OCI-LY7 (cell line): ENCODE results near the gene DENND5B. TPM values are rescaled to one million over a fixed set of nuclear protein-coding genes. Genes with fewer than 3 reads are reported as not detected.

Source experiments
- BruUV-seq: library from RNA; stranded (reverse); fragments of 400-500 nt; replicated peaks from 2 replicates; lab custom pipeline; 2021; lab: Mats Ljungman, UMichigan
- CTCF ChIA-PET: fragments of 300-600 bp; sonication (Branson Sonifier 250); formaldehyde crosslinking; loops from one replicate; lab custom pipeline; 2022; ENCODE audit warnings: antibody characterized with exemption; ENCODE audit not compliant: unreplicated experiment; lab: Charles Lee
- POLR2A ChIA-PET: fragments of 300-600 bp; sonication (Branson Sonifier 250); formaldehyde crosslinking; loops from one replicate; lab custom pipeline; 2022; ENCODE audit warnings: antibody characterized with exemption; lab: Charles Lee
- DNase-seq: peaks from one replicate; pipeline ENCODE4 v3.0.0-alpha.2; 2015; ENCODE audit warnings: low spot score
- H2AFZ ChIP-seq: fragments of 200-600 bp; sonication (generic), shearing (Covaris generic); 2 replicates; pipeline ENCODE4 v1.6.1; 2014; ENCODE audit warnings: mild to moderate bottlenecking, antibody characterized with exemption, low read length, moderate library complexity
- H3K27ac ChIP-seq: fragments of 200-600 bp; sonication (generic); 2 replicates; pipeline ENCODE4 v1.5.1; 2014; ENCODE audit warnings: mixed run types, low read depth, mild to moderate bottlenecking, moderate library complexity, low read length, inconsistent platforms; ENCODE audit not compliant: poor library complexity, severe bottlenecking
- H3K36me3 ChIP-seq: fragments of 200-600 bp; sonication (generic); 2 replicates; pipeline ENCODE4 v1.6.1; 2014; ENCODE audit warnings: mild to moderate bottlenecking, antibody characterized with exemption, low read length, moderate library complexity, mixed read lengths; ENCODE audit not compliant: insufficient read depth
- H3K4me1 ChIP-seq: fragments of 200-600 bp; sonication (generic); 2 replicates; pipeline ENCODE4 v1.5.1; 2014; ENCODE audit warnings: mild to moderate bottlenecking, low read length; ENCODE audit not compliant: insufficient read depth, poor library complexity, severe bottlenecking
- H3K4me2 ChIP-seq: fragments of 200-600 bp; sonication (generic); 2 replicates; pipeline ENCODE4 v1.6.1; 2014; ENCODE audit warnings: mild to moderate bottlenecking, low read length
- H3K4me3 ChIP-seq: fragments of 200-600 bp; sonication (generic); 2 replicates; pipeline ENCODE4 v1.5.1; 2014; ENCODE audit warnings: mild to moderate bottlenecking, low read depth, low read length; ENCODE audit not compliant: poor library complexity, severe bottlenecking
- H3K79me2 ChIP-seq: fragments of 200-600 bp; sonication (generic); 2 replicates; pipeline ENCODE4 v1.6.1; 2016; ENCODE audit warnings: low read depth, mild to moderate bottlenecking, low read length, moderate library complexity, mixed read lengths; ENCODE audit not compliant: insufficient read depth
- H3K9me2 ChIP-seq: fragments of 200-600 bp; sonication (generic); 2 replicates; pipeline ENCODE4 v1.6.1; 2016; ENCODE audit warnings: mild to moderate bottlenecking, low read length, mixed read lengths; ENCODE audit not compliant: insufficient read depth
- H3K9me3 ChIP-seq: fragments of 200-600 bp; sonication (generic); 2 replicates; pipeline ENCODE4 v1.6.1; 2014; ENCODE audit warnings: mild to moderate bottlenecking, mixed run types, low read length, mixed read lengths
- H4K20me1 ChIP-seq: fragments of 200-600 bp; sonication (generic); 2 replicates; pipeline ENCODE4 v1.6.1; 2014; ENCODE audit warnings: mild to moderate bottlenecking, antibody characterized with exemption, low read length, moderate library complexity, mixed read lengths; ENCODE audit not compliant: insufficient read depth
- EZH2phosphoT487 ChIP-seq: fragments of 200-600 bp; sonication (generic); IDR thresholded peaks from 2 replicates; pipeline ENCODE4 v1.6.1; 2018; ENCODE audit warnings: low read depth, borderline replicate concordance, mild to moderate bottlenecking, mixed run types, antibody characterized with exemption, low read length, moderate library complexity, mixed read lengths
- intact Hi-C: fragments of 100-400 bp; cut with micrococcal nuclease; formaldehyde crosslinking; loops from one replicate; pipeline ENCODE4 v1.10.0; 2022; ENCODE audit not compliant: unreplicated experiment
- total RNA-seq, 2 experiments: library from RNA; depleted of rRNA in 1 of 2; stranded (reverse); fragments of >200 nt in 1 of 2; shearing (Covaris generic) in 1 of 2; gene quantifications; 2 replicates each; pipeline ENCODE4 v1.2.3, GENCODE V29; 2014 to 2022
- TF ChIP-seq, protein P1 (sequence below): fragments of 200-600 bp; sonication (generic); conservative IDR thresholded peaks from 2 replicates; pipeline ENCODE4 v1.5.1; 2014; ENCODE audit warnings: mild to moderate bottlenecking, antibody characterized with exemption, low read length, moderate library complexity, mixed read lengths

Gene DENND5B
- total RNA-seq, 2 experiments from 2014 or later: 23.1 to 38.9 TPM

DNA sequence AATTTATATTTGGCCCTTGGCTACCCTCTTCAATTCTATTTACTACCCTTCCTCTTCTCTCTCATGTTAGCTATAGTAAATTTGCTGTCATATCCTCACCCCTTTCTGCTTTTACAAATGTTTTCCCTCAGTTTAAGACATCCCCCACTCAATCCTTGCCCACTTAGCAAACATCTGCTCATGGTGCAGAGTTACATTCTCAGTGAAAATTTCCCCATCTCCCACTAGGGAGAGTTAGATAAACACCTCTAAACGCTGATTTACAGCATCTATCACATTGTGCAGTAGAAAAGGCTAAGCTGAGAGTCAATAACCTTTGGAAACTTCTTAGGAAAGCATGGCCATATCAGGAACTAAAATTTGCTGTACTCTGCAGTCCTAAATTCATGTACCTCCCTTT is 69.0 kb downstream of the DENND5B start:
- no peaks in the 10 kb centered on the region for H3K9me2 ChIP-seq
- H3K4me1 ChIP-seq: peaks cover 59% of the 10 kb centered on the region
- POLR2A ChIA-PET: interaction anchor here (0.5 to 1.3 kb wide), 6 partner anchors 29 to 713 kb away, joined by 3 to 4 read pairs (median 3); no protein-coding TSS in a partner anchor
- no peak overlapping the region for H3K4me3 ChIP-seq
- no peak overlapping the region for H2AFZ ChIP-seq
- no peaks in the 10 kb centered on the region for H3K9me3 ChIP-seq
- CTCF ChIA-PET: no interaction called here
- no peak overlapping the region for H3K27ac ChIP-seq
- no TSS peak for BruUV-seq
- DNase-seq: no peak
- intact Hi-C loops: no loop called here
- H3K4me2 ChIP-seq: no peak overlapping the region
- no peaks in the 10 kb centered on the region for H3K36me3 ChIP-seq
- H3K79me2 ChIP-seq: peaks cover 85% of the 10 kb centered on the region
- no peak for TF ChIP-seq EZH2phosphoT487
- TF ChIP-seq, protein P1, sequence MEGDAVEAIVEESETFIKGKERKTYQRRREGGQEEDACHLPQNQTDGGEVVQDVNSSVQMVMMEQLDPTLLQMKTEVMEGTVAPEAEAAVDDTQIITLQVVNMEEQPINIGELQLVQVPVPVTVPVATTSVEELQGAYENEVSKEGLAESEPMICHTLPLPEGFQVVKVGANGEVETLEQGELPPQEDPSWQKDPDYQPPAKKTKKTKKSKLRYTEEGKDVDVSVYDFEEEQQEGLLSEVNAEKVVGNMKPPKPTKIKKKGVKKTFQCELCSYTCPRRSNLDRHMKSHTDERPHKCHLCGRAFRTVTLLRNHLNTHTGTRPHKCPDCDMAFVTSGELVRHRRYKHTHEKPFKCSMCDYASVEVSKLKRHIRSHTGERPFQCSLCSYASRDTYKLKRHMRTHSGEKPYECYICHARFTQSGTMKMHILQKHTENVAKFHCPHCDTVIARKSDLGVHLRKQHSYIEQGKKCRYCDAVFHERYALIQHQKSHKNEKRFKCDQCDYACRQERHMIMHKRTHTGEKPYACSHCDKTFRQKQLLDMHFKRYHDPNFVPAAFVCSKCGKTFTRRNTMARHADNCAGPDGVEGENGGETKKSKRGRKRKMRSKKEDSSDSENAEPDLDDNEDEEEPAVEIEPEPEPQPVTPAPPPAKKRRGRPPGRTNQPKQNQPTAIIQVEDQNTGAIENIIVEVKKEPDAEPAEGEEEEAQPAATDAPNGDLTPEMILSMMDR: no peak
- H4K20me1 ChIP-seq: peaks cover 18% of the 10 kb centered on the region

DNA sequence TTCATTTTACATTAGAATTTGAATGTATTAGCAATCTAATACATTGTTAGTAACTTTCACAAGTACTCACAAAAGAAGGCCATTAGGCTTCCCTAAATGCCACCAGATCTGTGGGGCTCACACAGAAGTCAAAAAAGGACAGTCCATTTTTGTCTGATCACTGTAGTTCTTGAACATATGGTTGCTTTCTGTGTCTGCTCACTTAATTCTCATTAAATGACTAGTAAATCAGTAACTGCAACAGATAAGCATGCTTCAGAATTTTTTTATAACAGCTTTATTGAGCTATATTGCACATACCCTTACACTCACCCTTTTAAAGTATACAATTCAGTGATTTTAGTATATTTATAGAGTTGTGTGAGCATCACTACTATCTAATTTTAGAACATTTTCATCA is 71.4 kb downstream of the DENND5B start:
- TF ChIP-seq, protein P1: no peak
- TF ChIP-seq EZH2phosphoT487: no peak

DNA sequence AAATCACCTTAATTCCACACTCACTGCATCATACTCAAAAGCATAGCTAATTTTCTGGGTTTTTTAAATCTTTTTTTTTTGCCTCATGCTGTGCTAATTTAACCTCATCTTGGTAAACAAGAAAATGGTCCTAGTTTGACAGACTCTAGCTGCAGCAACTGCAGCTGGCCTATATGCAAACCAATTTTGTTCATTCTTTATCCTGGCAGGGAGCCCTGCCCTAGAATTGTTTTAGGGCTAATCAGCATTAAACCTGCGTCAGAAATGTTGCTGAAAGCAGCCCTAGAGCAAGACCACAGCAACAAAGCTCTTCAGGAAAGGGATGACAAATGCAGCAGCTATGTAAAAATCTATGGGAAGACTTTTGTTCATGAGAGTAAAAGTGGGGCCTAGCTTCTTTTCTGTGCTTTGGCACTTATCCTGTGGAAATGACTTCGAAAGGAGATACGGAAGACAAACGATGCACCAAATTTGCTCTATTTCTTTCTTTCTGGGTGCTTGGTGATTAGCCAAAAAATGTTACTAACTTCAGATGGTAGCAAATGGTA is 72.2 kb downstream of the DENND5B start:
- peaks cover 12% of the 10 kb centered on the region for H4K20me1 ChIP-seq
- DNase-seq: peak; percentile 33
- no peaks in the 10 kb centered on the region for H3K9me3 ChIP-seq
- H3K4me1 ChIP-seq: peaks cover 32% of the 10 kb centered on the region
- no TSS peak for BruUV-seq
- intact Hi-C loops: loop anchor here (2.0 to 5.0 kb wide), 2 partner anchors 112 to 119 kb away; no protein-coding TSS in a partner anchor
- no peak overlapping the region for H3K4me3 ChIP-seq
- peak overlapping the region; percentile 15 for H3K27ac ChIP-seq
- POLR2A ChIA-PET: interaction anchor here (0.6 to 1.8 kb wide), 9 partner anchors 10 to 114 kb away, joined by 3 to 11 read pairs (median 3); no protein-coding TSS in a partner anchor
- TF ChIP-seq, protein P1: no peak
- TF ChIP-seq EZH2phosphoT487: no peak
- peaks cover 10% of the 10 kb centered on the region; the same call in 1 of the 2 replicates for H3K36me3 ChIP-seq
- H3K9me2 ChIP-seq: no peaks in the 10 kb centered on the region
- CTCF ChIA-PET: no interaction called here
- H2AFZ ChIP-seq: no peak overlapping the region
- H3K79me2 ChIP-seq: peaks cover 65% of the 10 kb centered on the region
- H3K4me2 ChIP-seq: peak overlapping the region; percentile 49

More for the DNA sequence above, 71.4 kb downstream of the DENND5B start:
- H2AFZ ChIP-seq: no peak overlapping the region
- peaks cover 36% of the 10 kb centered on the region for H3K4me1 ChIP-seq
- no peaks in the 10 kb centered on the region for H3K9me3 ChIP-seq
- H4K20me1 ChIP-seq: peaks cover 12% of the 10 kb centered on the region
- ChIA-PET POLR2A (interaction anchor here (1.0 to 1.8 kb wide), 3 partner anchors 10 to 27 kb away, joined by 4 to 11 read pairs (median 5); no protein-coding TSS in a partner anchor), CTCF (no interaction called here)
- H3K79me2 ChIP-seq: peaks cover 67% of the 10 kb centered on the region
- BruUV-seq: no TSS peak
- H3K36me3 ChIP-seq: peaks cover 10% of the 10 kb centered on the region; the same call in 1 of the 2 replicates
- H3K9me2 ChIP-seq: no peaks in the 10 kb centered on the region
- no peak overlapping the region for H3K4me3 ChIP-seq
- peak overlapping the region; percentile 49 for H3K4me2 ChIP-seq
- peak overlapping the region; percentile 15 for H3K27ac ChIP-seq
- no peak for DNase-seq
- intact Hi-C loops: loop anchor here (2.0 to 5.0 kb wide), 2 partner anchors 113 to 118 kb away; no protein-coding TSS in a partner anchor
